ENCODE measurements around the gene PDE4A. TPM values are rescaled to one million over a fixed set of nuclear protein-coding genes. Genes with fewer than 3 reads are reported as not detected.

PDE4A gene
- total and polyA plus RNA-seq, 2 donors (not counting 3 experiments of a cell fraction or from before 2014, with no cell fraction given), result 3.8 to 10.0 TPM

- DNase-seq (ENCODE audit: low read depth, low spot score) (peak; percentile 85), FAIRE-seq (peak; percentile 95)
- Histone ChIP-seq H3K4me1 (ENCODE audit: control insufficient read depth, extremely low read depth, insufficient read depth, low read length) (no peaks in the 10 kb centered on the region), H3K27ac (ENCODE audit: insufficient read depth, low read depth, low read length) (no peak overlapping the region), H3K9me3 (replicated peaks; ENCODE audit: control insufficient read depth, insufficient read depth, low read length) (no peaks in the 10 kb centered on the region), H3K79me2 (ENCODE audit: control insufficient read depth, insufficient read depth, low read length) (no peaks in the 10 kb centered on the region), H4K20me1 (replicated peaks; ENCODE audit: control insufficient read depth, extremely low read depth, insufficient read depth, low read length) (no peaks in the 10 kb centered on the region), H3K4me3 (replicated peaks in 1 of 3; ENCODE audit: insufficient read depth in 1 of 3, low read depth in 1 of 3, low read length in 3 of 3) (no peak overlapping the region), H3K27me3 (ENCODE audit: control insufficient read depth in 2 of 2, insufficient read depth in 2 of 2, low read length in 2 of 2) (no peaks in the 10 kb centered on the region), H3K9me1 (replicated peaks; ENCODE audit: control insufficient read depth, extremely low read depth, insufficient read depth, low read length) (no peaks in the 10 kb centered on the region), H3K36me3 (ENCODE audit: control insufficient read depth in 2 of 2, extremely low read depth in 1 of 2, insufficient read depth in 2 of 2, low read length in 2 of 2) (peaks cover 5 to 23% of the 10 kb centered on the region in 2 experiments), H3K9ac (replicated peaks; ENCODE audit: extremely low read depth, insufficient read depth, low read length) (no peak overlapping the region), H2AFZ (ENCODE audit: low read depth, low read length) (no peak overlapping the region), H3K4me2 (ENCODE audit: insufficient read depth, low read length) (no peak overlapping the region)
- dilution Hi-C loops (cut with MboI; ENCODE audit: extremely low pct_ligation_motif_present, low sequenced_read_pairs) (no loop called here), intact Hi-C loops (cut with micrococcal nuclease) (loop anchor here (1.0 to 10.0 kb wide), 4 partner anchors 120 to 457 kb away; partner anchors contain the start of gene DNMT1)
- CTCF ChIA-PET, result interaction anchor here (0.5 to 10.8 kb wide), 43 partner anchors 9 to 458 kb away, joined by 3 to 606 read pairs (median 4); partner anchors contain the start of genes CDC37, FDX2, ICAM1 and ICAM4
- POLR2A ChIA-PET, result interaction anchor here (1.6 to 1.8 kb wide), 2 partner anchors 119 to 130 kb away, joined by 13 to 14 read pairs; partner anchors contain the start of gene ICAM1
- TF ChIP-seq FOS (IDR thresholded peaks at IDR 0.05; ENCODE audit: borderline replicate concordance, insufficient read depth, low read length), result no peak
- TF ChIP-seq GATA2 (IDR thresholded peaks at IDR 0.05; ENCODE audit: insufficient read depth, insufficient read length, low read depth, low read length), result no peak
- no peak for TF ChIP-seq EZH2 (IDR thresholded peaks at IDR 0.05; ENCODE audit: borderline replicate concordance, low read depth, low read length, severe bottlenecking)
- peak; percentile 88 to 93 for TF ChIP-seq CTCF (IDR thresholded peaks at IDR 0.05; ENCODE audit: extremely low read depth in 1 of 2, insufficient read depth in 1 of 2, low read depth in 1 of 2, low read length in 2 of 2)
- TF ChIP-seq JUN (IDR thresholded peaks at IDR 0.05; ENCODE audit: borderline replicate concordance, insufficient read depth, insufficient read length, low read depth), result no peak
- TF ChIP-seq MAX (IDR thresholded peaks at IDR 0.05; ENCODE audit: insufficient read depth, insufficient read length), result no peak
- no peak for TF ChIP-seq MYC (IDR thresholded peaks at IDR 0.05; ENCODE audit: low read depth, low read length)
- TF ChIP-seq POLR2AphosphoS5 (IDR thresholded peaks at IDR 0.05; ENCODE audit: insufficient read depth, low read depth, low read length), result peak; percentile 49
- peak; percentile 43 for TF ChIP-seq POLR2A (IDR thresholded peaks at IDR 0.05; ENCODE audit: low read depth, low read length)
- BruUV-seq (replicated peaks), result TSS peak; percentile 2
Measured at GRCh38 chr19:10388957-10389356, 31.4 kb upstream of the PDE4A start.

All from endothelial cell of umbilical vein (primary cell).